HG02571 (cell line): ENCODE data around the gene TBKBP1.
A peak's percentile ranks its signal among the peaks of the same experiment; 100 is the strongest.

Experiments used
- ATAC-seq: cut with Tn5 transposase; IDR thresholded peaks from one replicate; pipeline ENCODE4 v1.9.1; 2021; ENCODE audit warnings: mild to moderate bottlenecking, moderate library complexity; ENCODE audit not compliant: unreplicated experiment

Gene TBKBP1

GRCh38 chr17:47693731-47694580, at the start of gene TBKBP1:
TBKBP1 (plus strand) TSS chr17:47694161; CDS start chr17:47696113, 1,952 bp downstream.
- no peak for ATAC-seq

GRCh38 chr17:47644324-47644723, 49.6 kb upstream of the TBKBP1 start:
- no peak for ATAC-seq

GRCh38 chr17:47649153-47649971, 44.6 kb upstream of the TBKBP1 start, which contains the start of gene KPNB1:
KPNB1 (plus strand) TSS chr17:47649919; CDS start chr17:47650245, 326 bp downstream.
- ATAC-seq: peak; percentile 77

- no peak for ATAC-seq
These were observed 43.9 kb upstream of the TBKBP1 start for GRCh38 chr17:47649972-47650524.

GRCh38 chr17:47650525-47651522, 43.1 kb upstream of the TBKBP1 start:
- ATAC-seq: peak; percentile 43

- no peak for ATAC-seq
These were observed 42.3 kb upstream of the TBKBP1 start for GRCh38 chr17:47651704-47652103.

GRCh38 chr17:47652570-47652969, 41.4 kb upstream of the TBKBP1 start:
- ATAC-seq: no peak

GRCh38 chr17:47653442-47653841, 40.5 kb upstream of the TBKBP1 start:
- ATAC-seq: no peak

GRCh38 chr17:47654991-47655390, 39.0 kb upstream of the TBKBP1 start:
- ATAC-seq: no peak

GRCh38 chr17:47660064-47660492, 33.9 kb upstream of the TBKBP1 start:
- ATAC-seq: no peak

- ATAC-seq: no peak
These were observed 29.9 kb upstream of the TBKBP1 start for GRCh38 chr17:47663912-47664623.

GRCh38 chr17:47664624-47664941, 29.4 kb upstream of the TBKBP1 start:
- no peak for ATAC-seq

- no peak for ATAC-seq
These were observed 28.3 kb upstream of the TBKBP1 start for GRCh38 chr17:47665655-47666054.

GRCh38 chr17:47669081-47669480, 24.9 kb upstream of the TBKBP1 start:
- no peak for ATAC-seq

GRCh38 chr17:47670064-47670463, 23.9 kb upstream of the TBKBP1 start:
- no peak for ATAC-seq

GRCh38 chr17:47674499-47674898, 19.5 kb upstream of the TBKBP1 start:
- ATAC-seq: no peak

- ATAC-seq: no peak
These were observed 18.4 kb upstream of the TBKBP1 start for GRCh38 chr17:47675380-47676198.

- ATAC-seq: no peak
These were observed 17.8 kb upstream of the TBKBP1 start for GRCh38 chr17:47676199-47676472.

- ATAC-seq: no peak
These were observed 17.3 kb upstream of the TBKBP1 start for GRCh38 chr17:47676510-47677165.
